ENCODE results near the gene GET4. TPM values are rescaled to one million over a fixed set of nuclear protein-coding genes. Genes with fewer than 3 reads are reported as not detected.

Gene GET4
- polyA plus RNA-seq, 1 donor (not counting 4 experiments of a cell fraction or from before 2014, with no cell fraction given): 21.1 TPM

- H3K9me3 ChIP-seq (ENCODE audit: control insufficient read depth, low read depth, low read length): no peaks in the 10 kb centered on the region
- no peaks in the 10 kb centered on the region for H3K27me3 ChIP-seq (ENCODE audit: control insufficient read depth, extremely low read depth, insufficient read depth, low read length)
- no peak for TF ChIP-seq EZH2 (IDR thresholded peaks at IDR 0.05; ENCODE audit: low read length)
- no peak overlapping the region for H2AFZ ChIP-seq (ENCODE audit: control insufficient read depth, low read length)
- no peaks in the 10 kb centered on the region for H3K9me1 ChIP-seq (ENCODE audit: control insufficient read depth, extremely low read depth, insufficient read depth, low read length)
- no peaks in the 10 kb centered on the region for H3K4me1 ChIP-seq (ENCODE audit: control insufficient read depth, extremely low read depth, insufficient read depth, low read length)
- H3K4me2 ChIP-seq (ENCODE audit: control insufficient read depth, extremely low read depth, insufficient read depth, low read depth, low read length): no peak overlapping the region
- dilution Hi-C loops (cut with MboI; ENCODE audit: extremely low pct_ligation_motif_present, low sequenced_read_pairs): no loop called here
- FAIRE-seq: no peak
- no peak overlapping the region for H3K9ac ChIP-seq (ENCODE audit: control insufficient read depth, extremely low read depth, insufficient read depth, low read length)
- DNase-seq (ENCODE audit: low read depth, low spot score): no peak
- peaks cover 8 to 18% of the 10 kb centered on the region in 2 experiments for H3K36me3 ChIP-seq (ENCODE audit: control insufficient read depth in 2 of 2, extremely low read depth in 1 of 2, insufficient read depth in 2 of 2, low read length in 2 of 2)
- H3K27ac ChIP-seq (ENCODE audit: control insufficient read depth, insufficient read depth, low read length): no peak overlapping the region
- H4K20me1 ChIP-seq (ENCODE audit: control insufficient read depth, extremely low read depth, insufficient read depth, low read length): no peaks in the 10 kb centered on the region
- H3K79me2 ChIP-seq (ENCODE audit: control insufficient read depth, insufficient read depth, low read length): no peaks in the 10 kb centered on the region
- H3K4me3 ChIP-seq (ENCODE audit: control insufficient read depth in 2 of 3, extremely low read depth in 1 of 3, insufficient read depth in 2 of 3, low read depth in 1 of 3, low read length in 3 of 3): no peak overlapping the region
These were observed 20.2 kb downstream of the GET4 start for GRCh38 chr7:896346-897075.

- Histone ChIP-seq H3K79me2 (ENCODE audit: control insufficient read depth, insufficient read depth, low read length) (no peaks in the 10 kb centered on the region), H3K36me3 (ENCODE audit: control insufficient read depth in 2 of 2, extremely low read depth in 1 of 2, insufficient read depth in 2 of 2, low read length in 2 of 2) (peaks cover 3 to 13% of the 10 kb centered on the region in 2 experiments), H3K4me2 (ENCODE audit: control insufficient read depth, extremely low read depth, insufficient read depth, low read depth, low read length) (no peak overlapping the region), H3K4me1 (ENCODE audit: control insufficient read depth, extremely low read depth, insufficient read depth, low read length) (no peaks in the 10 kb centered on the region), H3K9me1 (ENCODE audit: control insufficient read depth, extremely low read depth, insufficient read depth, low read length) (no peaks in the 10 kb centered on the region), H3K27ac (ENCODE audit: control insufficient read depth, insufficient read depth, low read length) (no peak overlapping the region), H3K4me3 (ENCODE audit: control insufficient read depth in 2 of 3, extremely low read depth in 1 of 3, insufficient read depth in 2 of 3, low read depth in 1 of 3, low read length in 3 of 3) (no peak overlapping the region), H4K20me1 (ENCODE audit: control insufficient read depth, extremely low read depth, insufficient read depth, low read length) (no peaks in the 10 kb centered on the region), H3K9me3 (ENCODE audit: control insufficient read depth, low read depth, low read length) (no peaks in the 10 kb centered on the region), H3K9ac (ENCODE audit: control insufficient read depth, extremely low read depth, insufficient read depth, low read length) (no peak overlapping the region), H3K27me3 (ENCODE audit: control insufficient read depth, extremely low read depth, insufficient read depth, low read length) (no peaks in the 10 kb centered on the region), H2AFZ (ENCODE audit: control insufficient read depth, low read length) (no peak overlapping the region)
- DNase-seq (ENCODE audit: low read depth, low spot score): no peak
- dilution Hi-C loops (cut with MboI; ENCODE audit: extremely low pct_ligation_motif_present, low sequenced_read_pairs): no loop called here
- FAIRE-seq: no peak
- TF ChIP-seq EZH2 (IDR thresholded peaks at IDR 0.05; ENCODE audit: low read length) (no peak), CTCF (optimal IDR thresholded peaks at IDR 0.05 in 1 of 3, IDR thresholded peaks at IDR 0.05 in 1 of 3, conservative IDR thresholded peaks at IDR 0.05 in 1 of 3; ENCODE audit: extremely low read depth in 1 of 3, insufficient read depth in 2 of 3, low read length in 3 of 3) (no peak)
These were observed 20.7 kb downstream of the GET4 start for GRCh38 chr7:897086-897485.
